SU-DHL-6 (cell line): Measurements from ENCODE around the gene MIEF1.

Source experiments
- H2AFZ ChIP-seq: fragments of 200-600 bp; sonication (generic); 2 replicates; pipeline ENCODE4 v1.6.1; 2014; ENCODE audit warnings: low read depth, mild to moderate bottlenecking, moderate library complexity, mixed read lengths, antibody characterized with exemption, low read length; ENCODE audit not compliant: severe bottlenecking
- H3F3A ChIP-seq: fragments of 200-600 bp; shearing (Covaris generic); 2 replicates; pipeline ENCODE4 v1.6.0; 2016; ENCODE audit warnings: antibody characterized with exemption, mild to moderate bottlenecking; ENCODE audit not compliant: insufficient read depth
- H3K27ac ChIP-seq: fragments of 200-600 bp; sonication (generic); 2 replicates; pipeline ENCODE4 v1.5.1; 2016; ENCODE audit warnings: low read depth, mild to moderate bottlenecking, low read length, moderate library complexity, mixed read lengths
- H3K27me3 ChIP-seq: fragments of 200-600 bp; sonication (generic), shearing (Covaris generic); 2 replicates; pipeline ENCODE4 v1.6.0; 2014; ENCODE audit warnings: mild to moderate bottlenecking, low read length
- H3K36me3 ChIP-seq: fragments of 200-600 bp; sonication (generic); 2 replicates; pipeline ENCODE4 v1.6.1; 2014; ENCODE audit warnings: mild to moderate bottlenecking, low read length, mixed read lengths
- H3K4me2 ChIP-seq: fragments of 300-600, 200-600 bp; shearing (Covaris generic), sonication (generic); 2 replicates; pipeline ENCODE4 v1.6.0; 2014; ENCODE audit warnings: low read length, low read depth, mild to moderate bottlenecking; ENCODE audit not compliant: poor library complexity, severe bottlenecking
- H3K4me3 ChIP-seq: fragments of 200-600 bp; sonication (generic); 2 replicates; pipeline ENCODE4 v1.5.1; 2014; ENCODE audit warnings: antibody characterized with exemption, low read length, mild to moderate bottlenecking, mixed read lengths; ENCODE audit not compliant: insufficient read depth, poor library complexity, severe bottlenecking
- H3K79me2 ChIP-seq: fragments of 200-600 bp; sonication (generic); 2 replicates; pipeline ENCODE4 v1.6.1; 2014; ENCODE audit warnings: mild to moderate bottlenecking, low read length, moderate library complexity; ENCODE audit not compliant: insufficient read depth
- H3K9ac ChIP-seq: fragments of 200-600 bp; sonication (generic); 2 replicates; pipeline ENCODE4 v1.7.0; 2014; ENCODE audit warnings: mild to moderate bottlenecking, low read length
- H3K9me2 ChIP-seq: fragments of 200-600 bp; sonication (generic); replicated peaks from 2 replicates; pipeline ENCODE4 v1.6.1; 2014; ENCODE audit warnings: low read length; ENCODE audit not compliant: insufficient read depth
- H3K9me3 ChIP-seq: fragments of 200-600 bp; sonication (generic); 2 replicates; pipeline ENCODE4 v1.6.1; 2014; ENCODE audit warnings: low read length, mixed read lengths; ENCODE audit not compliant: insufficient read depth
- H4K20me1 ChIP-seq: fragments of 200-600 bp; sonication (generic); 2 replicates; pipeline ENCODE4 v1.6.1; 2014; ENCODE audit warnings: low read depth, mild to moderate bottlenecking, antibody characterized with exemption, low read length, moderate library complexity, mixed read lengths
- CTCF ChIP-seq: fragments of 200-600 bp; sonication (generic); IDR thresholded peaks from one replicate; pipeline ENCODE4 v1.5.1; 2017; ENCODE audit warnings: antibody characterized with exemption, mild to moderate bottlenecking, low read length, moderate library complexity; ENCODE audit not compliant: insufficient read depth, poor library complexity, severe bottlenecking
- EZH2phosphoT487 ChIP-seq: fragments of 200-600 bp; sonication (generic), shearing (Covaris generic); conservative IDR thresholded peaks from 2 replicates; pipeline ENCODE4 v1.6.1; 2018; ENCODE audit warnings: mild to moderate bottlenecking, antibody characterized with exemption, low read length, moderate library complexity, mixed read lengths

Gene MIEF1

GRCh38 chr22:39476664-39477063 is 25.4 kb upstream of the MIEF1 start:
- Histone ChIP-seq H3K27me3 (no peaks in the 10 kb centered on the region), H3K4me3 (no peak overlapping the region), H3K9me3 (no peaks in the 10 kb centered on the region), H3K79me2 (peaks cover 100% of the 10 kb centered on the region), H3K9me2 (no peaks in the 10 kb centered on the region), H3F3A (peaks cover 4% of the 10 kb centered on the region; the same call in 1 of the 2 replicates), H3K27ac (no peak overlapping the region), H4K20me1 (peaks cover 18% of the 10 kb centered on the region; the same call in 1 of the 2 replicates), H2AFZ (no peak overlapping the region), H3K4me2 (no peak overlapping the region), H3K9ac (no peak overlapping the region), H3K36me3 (peaks cover 12% of the 10 kb centered on the region)
- TF ChIP-seq EZH2phosphoT487 (no peak), CTCF (no peak)

GRCh38 chr22:39477542-39477941 is 24.5 kb upstream of the MIEF1 start:
- peaks cover 100% of the 10 kb centered on the region for H3K79me2 ChIP-seq
- TF ChIP-seq EZH2phosphoT487: no peak
- TF ChIP-seq CTCF: no peak
- H3K9ac ChIP-seq: no peak overlapping the region
- H3F3A ChIP-seq: peaks cover 4% of the 10 kb centered on the region; the same call in 1 of the 2 replicates
- peaks cover 18% of the 10 kb centered on the region; the same call in 1 of the 2 replicates for H4K20me1 ChIP-seq
- no peaks in the 10 kb centered on the region for H3K9me3 ChIP-seq
- H3K27me3 ChIP-seq: no peaks in the 10 kb centered on the region
- no peak overlapping the region for H2AFZ ChIP-seq
- H3K27ac ChIP-seq: no peak overlapping the region
- no peak overlapping the region for H3K4me2 ChIP-seq
- H3K36me3 ChIP-seq: peaks cover 14% of the 10 kb centered on the region
- no peaks in the 10 kb centered on the region for H3K9me2 ChIP-seq
- no peak overlapping the region for H3K4me3 ChIP-seq

GRCh38 chr22:39478441-39478850 is 23.6 kb upstream of the MIEF1 start:
- Histone ChIP-seq H3K36me3 (peaks cover 14% of the 10 kb centered on the region), H3K27ac (no peak overlapping the region), H3K4me2 (no peak overlapping the region), H3K9me3 (no peaks in the 10 kb centered on the region), H2AFZ (no peak overlapping the region), H3K4me3 (no peak overlapping the region), H3K27me3 (no peaks in the 10 kb centered on the region), H3F3A (peaks cover 4% of the 10 kb centered on the region; the same call in 1 of the 2 replicates), H3K79me2 (peaks cover 99% of the 10 kb centered on the region), H3K9ac (no peak overlapping the region), H4K20me1 (peaks cover 18% of the 10 kb centered on the region; the same call in 1 of the 2 replicates), H3K9me2 (no peaks in the 10 kb centered on the region)
- TF ChIP-seq CTCF: no peak
- TF ChIP-seq EZH2phosphoT487: no peak
